ENCODE results near the gene NCOA6. TPM values are rescaled to one million over a fixed set of nuclear protein-coding genes. Genes with fewer than 3 reads are reported as not detected.

Gene NCOA6
- total RNA-seq: 8.9 and 10.5 TPM in 2 replicates
- 13.6 TPM for polyA plus RNA-seq (2012)

DNA sequence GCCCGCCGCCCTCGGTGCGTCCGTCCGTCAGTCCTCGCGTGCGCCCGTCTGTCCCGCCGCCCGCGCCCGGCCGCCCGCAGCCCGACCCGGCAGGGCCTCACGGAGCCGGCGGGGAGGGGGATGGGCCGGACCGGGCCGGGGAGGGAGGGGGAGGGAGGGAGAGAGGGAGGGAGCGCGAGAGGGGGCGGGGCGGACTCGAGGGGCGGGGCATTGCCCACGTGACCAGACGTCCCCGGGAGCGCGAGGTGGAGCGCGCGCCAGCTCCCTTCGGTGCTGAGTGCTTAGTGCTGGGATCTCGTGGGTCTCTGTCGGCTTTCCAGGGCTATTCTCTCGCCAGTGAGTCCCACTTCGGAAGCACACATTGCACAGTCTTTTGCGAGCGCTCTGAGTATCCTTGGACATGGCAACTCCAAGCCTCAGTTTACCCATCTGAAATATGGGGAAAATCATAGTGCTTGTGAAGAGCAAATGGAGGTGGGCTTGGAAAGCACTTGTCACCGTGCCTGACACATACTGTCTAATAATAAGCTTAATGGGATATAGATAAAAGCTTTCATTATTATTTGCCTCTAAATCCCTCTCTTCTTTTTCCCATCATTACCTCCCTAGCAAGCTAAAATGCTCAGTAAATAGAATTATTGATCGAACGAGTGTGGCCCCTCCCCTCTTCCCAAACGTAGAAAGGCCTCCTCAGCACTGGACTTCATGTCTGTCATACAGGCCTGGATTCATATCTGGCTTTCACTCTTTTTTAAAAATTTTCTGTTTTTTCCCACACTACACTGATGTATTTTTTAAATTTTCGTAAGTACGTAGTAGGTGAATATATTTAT is at the start of gene NCOA6:
Gene NCOA6, minus strand, starts transcription at position 122 of the 833 bp plus-strand sequence. CDS start 43,296 bp downstream, outside the sequence.
- DNase-seq (ENCODE audit: low read depth): peak; percentile 80

DNA sequence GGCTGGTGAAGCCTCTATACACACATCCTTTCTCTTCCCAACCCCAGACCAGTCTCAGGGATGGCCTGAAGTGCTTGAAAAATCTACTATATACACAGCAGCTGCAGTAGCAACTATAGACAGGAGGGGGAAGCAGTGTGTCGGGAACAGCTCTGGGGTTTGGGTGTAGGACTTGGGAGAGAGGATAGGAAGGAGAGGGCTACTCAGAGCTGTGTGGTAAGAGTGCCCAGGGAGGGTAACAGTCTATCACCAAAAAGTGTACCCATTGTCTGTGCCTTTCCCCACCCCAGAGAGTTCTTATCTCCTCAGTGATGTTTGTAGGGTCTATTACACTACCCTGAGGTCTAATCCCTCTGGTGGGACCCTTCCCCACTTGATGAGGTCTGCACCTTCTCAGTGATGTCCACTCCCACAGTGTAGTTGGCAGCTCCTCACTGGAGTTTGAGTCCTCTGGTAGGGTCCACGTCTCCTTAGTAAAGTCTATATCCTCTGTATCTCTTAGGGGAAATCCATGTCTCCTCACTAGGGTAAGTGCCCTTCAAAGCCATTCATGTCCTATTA is 48.7 kb upstream of the NCOA6 start:
- peak; percentile 90 for DNase-seq (ENCODE audit: low read depth)

DNA sequence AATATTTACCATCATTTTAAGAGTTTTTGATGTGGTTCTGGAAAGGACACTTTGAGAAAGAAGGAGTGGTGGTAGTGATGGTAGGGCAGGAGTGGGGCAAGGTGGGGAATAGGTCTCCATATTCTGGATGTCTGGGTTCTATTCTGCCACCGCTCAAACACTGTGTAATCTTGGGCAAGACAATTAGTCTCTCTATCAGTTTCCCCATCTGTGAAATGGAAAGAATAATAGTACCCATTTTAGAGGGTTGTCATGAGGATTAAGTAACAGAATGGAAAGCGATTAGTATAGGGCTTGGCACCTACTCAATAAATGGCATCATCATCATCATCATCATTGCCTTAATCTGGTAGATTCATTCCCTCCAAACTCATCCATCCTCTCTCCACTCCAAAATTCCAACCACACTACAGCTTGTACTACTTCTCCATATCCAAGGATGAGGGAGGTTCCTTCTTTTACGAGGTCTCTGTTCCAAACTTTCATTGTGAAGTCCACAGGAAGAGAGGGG is 48.2 kb upstream of the NCOA6 start:
- no peak for DNase-seq (ENCODE audit: low read depth)

DNA sequence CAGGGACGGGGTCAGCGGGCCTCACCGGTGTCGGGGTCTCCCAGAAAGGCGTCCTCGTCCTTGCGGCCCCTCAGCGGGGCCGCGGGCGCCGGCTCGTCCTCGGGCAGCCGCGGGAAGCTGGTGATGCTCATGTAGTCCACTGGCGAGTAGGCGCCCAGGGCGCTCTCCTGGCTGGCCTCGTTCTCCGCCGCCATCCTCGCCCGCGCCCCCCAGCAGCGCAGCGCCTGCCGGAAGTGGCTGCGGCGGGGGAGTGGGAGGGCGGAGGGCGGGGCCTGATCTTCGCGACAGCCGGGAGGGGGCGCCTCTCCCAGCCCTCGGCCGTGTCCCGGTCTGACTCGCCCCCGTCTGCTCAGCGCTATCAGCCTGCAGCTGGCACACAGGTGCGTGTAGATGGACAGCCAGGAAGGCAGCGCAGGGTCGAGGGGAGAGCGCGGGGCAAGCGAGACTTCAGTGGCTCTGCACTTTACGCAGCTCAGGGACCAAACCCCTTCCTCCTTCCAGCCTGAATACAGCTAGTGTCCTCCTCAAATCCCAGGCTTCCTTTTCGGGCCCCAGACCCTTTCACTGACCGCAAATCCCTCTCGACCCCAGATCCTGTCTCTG is 47.3 kb upstream of the NCOA6 start, which contains the start of gene GGT7:
Gene GGT7, minus strand, starts transcription at position 235 of the 603 bp plus-strand sequence. Its CDS starts 41 bp downstream, at position 194.
- peak; percentile 76 for DNase-seq (ENCODE audit: low read depth)

DNA sequence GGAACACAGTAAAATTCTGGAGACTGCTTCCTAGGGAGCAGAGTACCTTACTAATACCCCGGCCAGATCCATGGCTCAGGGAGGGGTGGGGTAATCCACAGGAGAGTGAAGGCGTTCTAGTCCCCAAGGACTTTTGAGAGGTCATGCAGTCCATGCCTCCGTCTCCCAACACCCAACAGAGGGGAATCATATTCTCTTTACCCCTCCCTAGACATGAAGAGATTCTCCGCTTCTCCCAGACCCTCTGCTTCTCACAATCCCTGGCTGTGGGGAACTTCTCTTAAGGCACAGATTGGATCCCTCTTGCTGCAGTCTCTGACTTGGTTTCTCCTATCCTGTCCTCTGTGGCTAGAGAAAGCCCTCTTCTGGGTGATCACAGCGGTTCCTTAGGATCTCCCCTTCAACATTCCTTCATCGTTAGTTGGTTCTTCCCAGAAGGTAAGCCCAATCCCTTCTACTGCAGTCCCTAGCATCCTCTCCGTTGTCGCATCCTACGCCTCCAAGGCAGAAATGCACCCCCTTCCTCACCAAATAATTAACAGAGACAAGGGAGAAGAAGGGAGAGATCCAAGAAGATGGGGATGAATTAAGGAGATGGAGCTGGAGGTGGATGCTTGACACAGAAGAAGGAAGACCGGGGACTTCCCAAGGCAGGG is 46.6 kb upstream of the NCOA6 start:
- DNase-seq (ENCODE audit: low read depth): no peak

DNA sequence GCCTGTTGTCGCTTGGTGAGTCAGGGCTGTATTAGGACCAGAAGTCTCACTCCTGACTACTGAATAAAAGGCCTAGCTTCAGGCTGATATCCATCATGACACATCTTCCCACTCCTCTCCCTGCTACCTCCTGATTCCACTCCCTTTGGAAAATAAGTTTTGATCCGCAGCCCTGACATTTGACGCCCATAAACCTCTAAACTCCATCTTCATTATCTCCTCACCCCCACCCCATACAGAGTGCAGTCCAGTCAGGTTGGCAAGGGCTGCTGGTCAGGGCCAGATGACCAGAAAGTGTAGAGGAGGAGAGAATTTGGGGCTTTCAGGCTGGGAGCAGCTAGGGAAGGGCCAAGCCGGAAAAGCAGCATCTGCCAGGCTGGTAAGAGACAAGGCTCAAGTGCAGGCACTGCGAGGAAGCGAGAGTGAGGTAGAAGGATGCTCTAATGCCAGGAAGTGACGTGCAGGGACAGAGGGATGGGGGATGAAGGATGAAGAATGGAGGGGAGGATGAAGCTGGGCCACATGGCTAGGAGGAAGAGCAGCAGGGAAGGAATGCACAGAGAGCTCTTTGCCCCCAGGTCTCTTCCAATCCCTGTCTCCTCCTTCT is 46.0 kb upstream of the NCOA6 start:
- DNase-seq (ENCODE audit: low read depth): no peak

DNA sequence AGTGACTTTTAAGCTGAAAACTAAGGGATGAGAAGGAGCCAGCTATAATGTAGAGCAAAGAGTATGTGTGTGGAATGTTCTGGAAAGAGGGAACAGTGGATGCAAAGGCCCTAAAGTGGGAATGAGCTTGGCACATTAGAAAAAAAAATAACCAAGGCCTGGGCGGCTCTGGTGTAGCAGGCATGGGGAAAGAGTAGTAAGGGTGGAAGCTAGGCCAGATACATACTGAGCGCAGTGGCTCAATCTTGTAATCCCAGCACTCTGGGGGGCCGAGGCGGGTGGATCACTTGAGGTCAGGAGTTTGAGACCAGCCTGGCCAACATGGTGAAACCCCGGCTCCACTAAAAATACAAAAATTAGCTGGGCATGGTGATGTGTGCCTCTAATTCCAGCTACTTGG is 38.8 kb upstream of the NCOA6 start:
- DNase-seq (ENCODE audit: low read depth): no peak

DNA sequence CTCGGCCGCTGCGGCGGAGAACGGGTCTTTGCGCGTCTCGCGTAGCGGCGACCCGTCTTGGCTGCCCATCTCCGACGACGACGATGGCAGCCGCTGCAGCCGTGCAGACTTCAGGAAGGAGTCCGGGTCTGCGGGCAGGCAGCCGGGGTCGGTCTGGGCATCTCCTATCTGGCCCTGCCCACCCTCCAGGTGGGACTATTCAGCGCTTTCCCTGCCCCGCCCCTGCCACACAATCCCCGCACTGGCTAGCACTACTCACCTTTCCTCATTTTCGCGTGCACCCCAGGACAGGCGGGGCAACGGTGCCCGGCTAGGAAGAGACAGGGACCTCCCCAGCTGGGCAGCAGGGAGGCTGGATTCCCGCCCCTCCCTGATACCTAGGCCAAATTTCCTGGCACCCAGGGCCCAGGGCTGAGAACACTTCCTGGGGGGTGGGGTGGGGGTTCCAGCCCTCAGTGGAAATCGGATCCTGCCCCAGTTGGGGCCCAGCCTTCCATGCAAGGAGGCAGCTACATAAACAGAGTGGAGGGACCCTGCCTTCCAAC is 38.0 kb upstream of the NCOA6 start:
- DNase-seq (ENCODE audit: low read depth): no peak

DNA sequence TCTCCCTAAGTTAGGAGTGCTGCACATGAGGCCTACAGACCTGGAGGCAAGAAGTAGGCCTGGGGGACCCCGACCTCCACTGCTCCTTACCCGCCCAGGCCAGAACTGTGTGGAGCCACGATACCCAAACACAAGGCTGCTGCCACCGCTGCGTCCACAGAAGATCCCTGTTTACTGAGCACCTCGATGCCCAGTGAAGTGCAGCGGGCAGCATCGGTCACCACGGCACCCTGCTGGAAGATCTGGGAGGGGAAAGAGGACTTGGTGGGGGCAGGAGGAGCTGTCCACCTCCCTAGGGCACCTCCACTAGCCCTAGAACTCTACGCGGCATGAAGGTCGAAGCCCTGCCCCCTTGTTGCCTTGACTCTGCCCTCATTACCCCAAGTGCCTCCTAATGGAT is 37.3 kb upstream of the NCOA6 start:
- DNase-seq (ENCODE audit: low read depth): no peak

GRCh38 chr20:34861386-34862084 is 36.1 kb upstream of the NCOA6 start:
- DNase-seq (ENCODE audit: low read depth): peak; percentile 68

DNA sequence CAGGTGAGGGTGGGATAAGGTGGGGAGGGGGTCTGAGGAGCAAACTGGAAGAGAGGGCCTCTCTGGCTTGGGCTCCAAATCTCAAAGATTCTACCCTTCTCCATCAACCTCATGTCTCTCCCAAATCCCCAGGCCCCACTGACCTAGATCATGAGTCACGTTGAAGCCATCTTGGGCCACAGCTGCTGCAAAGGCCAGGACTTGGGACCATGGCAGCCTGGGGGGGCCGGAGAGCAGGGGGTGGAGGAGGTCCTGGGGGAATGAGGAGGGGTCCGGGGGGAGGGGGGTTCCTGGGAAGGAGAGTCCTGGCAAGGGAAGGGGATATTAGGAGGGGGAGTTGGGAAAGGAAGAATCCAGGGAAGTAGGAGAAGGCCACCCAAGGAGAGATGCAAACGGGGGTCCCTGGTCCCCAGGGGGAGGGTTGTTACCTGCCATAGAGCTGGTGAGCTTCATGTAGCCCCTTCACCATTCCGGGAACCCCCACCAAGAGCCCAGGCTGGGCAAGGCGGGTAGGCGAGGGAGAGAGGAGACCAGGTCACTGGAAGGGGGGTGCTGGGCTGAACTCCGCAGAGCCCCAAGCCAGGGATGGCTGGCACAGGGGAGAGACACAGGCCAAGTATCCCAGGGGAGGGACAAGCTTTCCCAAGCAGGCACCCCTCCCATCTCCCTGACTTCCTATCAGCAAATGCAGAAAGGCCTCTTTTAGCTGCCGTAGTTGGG is 34.5 kb upstream of the NCOA6 start:
- no peak for DNase-seq (ENCODE audit: low read depth)

GRCh38 chr20:34859367-34859766 is 33.9 kb upstream of the NCOA6 start:
- DNase-seq (ENCODE audit: low read depth): no peak

GRCh38 chr20:34852298-34852697 is 26.8 kb upstream of the NCOA6 start:
- DNase-seq (ENCODE audit: low read depth): no peak

DNA sequence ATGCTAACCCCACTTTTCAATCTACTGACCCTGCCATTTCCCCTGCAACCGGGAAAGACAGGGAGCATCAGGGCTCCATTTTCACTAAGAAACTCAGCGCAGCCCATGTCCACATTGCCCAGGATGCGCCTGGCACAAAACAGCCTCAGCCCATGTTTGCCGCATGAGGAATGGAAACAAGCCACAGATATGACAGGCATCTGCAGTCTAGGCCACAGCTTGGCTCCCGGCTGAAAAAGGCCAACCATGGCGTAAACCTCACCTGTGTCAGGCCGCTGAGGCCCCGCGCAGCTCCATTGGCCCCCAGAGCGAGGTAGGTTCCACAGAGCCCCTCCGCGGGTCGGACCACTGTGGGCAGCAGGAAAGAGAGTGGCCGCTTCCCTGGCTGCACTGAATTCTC is 25.5 kb upstream of the NCOA6 start:
- DNase-seq (ENCODE audit: low read depth): peak; percentile 61

GRCh38 chr20:34849778-34850177 is 24.3 kb upstream of the NCOA6 start:
- no peak for DNase-seq (ENCODE audit: low read depth)

DNA sequence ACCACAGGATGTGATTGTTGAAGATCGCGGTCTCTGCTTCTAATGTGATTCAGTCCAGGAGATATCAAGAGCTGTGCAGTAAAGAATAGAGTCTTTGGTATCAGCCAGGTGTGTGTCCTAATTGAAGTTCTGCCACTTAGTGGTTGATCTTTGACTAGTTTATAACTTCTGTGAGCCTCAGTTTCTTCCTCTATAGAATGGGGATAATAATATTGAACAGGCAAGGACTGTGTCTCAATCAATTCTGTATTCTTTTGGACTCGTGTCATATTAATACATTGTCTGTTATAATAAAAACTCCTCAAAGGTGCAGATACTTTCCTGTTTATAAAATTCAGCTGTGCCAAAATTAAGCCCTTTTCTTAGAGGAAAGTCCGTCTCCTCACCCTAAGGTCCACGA is 23.1 kb upstream of the NCOA6 start:
- no peak for DNase-seq (ENCODE audit: low read depth)

DNA sequence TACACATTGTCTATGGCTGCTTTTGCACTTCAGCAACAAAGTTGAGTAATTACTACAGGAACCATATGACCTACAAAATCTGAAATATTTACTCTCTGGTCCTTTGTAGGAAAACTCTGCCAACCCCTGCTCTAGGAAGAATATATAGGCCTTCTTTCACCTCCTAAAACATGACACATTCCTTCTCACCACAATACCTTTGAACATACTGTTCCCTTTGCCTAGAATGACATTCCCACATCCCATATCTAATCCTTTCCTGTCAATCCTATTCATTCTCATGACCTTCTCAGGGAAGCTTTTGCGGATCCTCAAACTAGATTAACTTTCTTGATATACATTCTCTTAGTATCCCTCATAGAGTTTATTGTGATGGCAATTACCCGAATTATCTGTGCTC is 18.0 kb upstream of the NCOA6 start:
- DNase-seq (ENCODE audit: low read depth): no peak

DNA sequence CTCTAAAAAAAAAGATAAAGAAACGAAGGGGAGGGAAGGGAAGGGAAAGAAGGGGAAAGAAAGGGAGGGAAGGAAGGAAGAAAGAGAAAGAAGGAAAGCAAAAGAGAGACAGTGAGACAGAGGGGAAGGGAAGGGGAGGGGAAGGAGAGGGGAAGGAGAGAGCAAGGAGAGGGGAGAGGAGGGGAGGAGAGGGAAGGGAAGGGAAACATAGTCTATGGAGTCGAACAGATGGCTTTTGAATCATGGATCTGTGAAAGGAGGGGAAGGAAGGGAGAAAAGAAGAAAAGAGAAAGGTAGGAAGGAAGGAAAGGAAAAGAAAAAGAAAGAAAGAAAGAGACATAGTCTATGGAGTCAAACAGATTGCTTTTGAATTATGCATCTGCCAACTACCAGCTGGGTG is 16.7 kb upstream of the NCOA6 start:
- no peak for DNase-seq (ENCODE audit: low read depth)

DNA sequence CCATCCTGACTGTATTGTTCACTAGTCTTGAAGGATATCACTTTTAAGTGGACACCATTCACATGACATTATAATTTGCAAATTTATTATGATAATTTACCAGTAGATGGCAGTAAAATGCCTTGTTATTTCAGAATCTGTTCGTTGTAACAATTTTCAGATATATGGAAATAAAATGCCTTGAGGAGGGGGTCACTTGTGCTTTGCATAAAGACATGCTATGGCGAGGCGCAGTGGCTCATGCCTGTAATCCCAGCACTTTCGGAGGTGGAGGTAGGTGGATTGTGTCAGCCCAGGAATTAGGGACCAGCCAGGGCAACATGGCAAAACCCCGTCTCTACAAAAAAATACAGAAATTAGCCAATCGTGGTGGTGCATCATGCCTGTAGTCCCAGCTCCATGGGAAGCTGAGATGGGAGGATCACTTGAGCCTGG is 9.0 kb upstream of the NCOA6 start:
- DNase-seq (ENCODE audit: low read depth): peak; percentile 43

- DNase-seq (ENCODE audit: low read depth): no peak
Observed at GRCh38 chr20:34831936-34832335, 6.5 kb upstream of the NCOA6 start.
